HepG2 (cell line): ENCODE results near the gene SERINC5. TPM values are rescaled to one million over a fixed set of nuclear protein-coding genes. Genes with fewer than 3 reads are reported as not detected.

Experiments used
- ATAC-seq: fragments of 200-7000 bp; cut with Tn5 transposase; 3 replicates; pipeline ENCODE4 v1.9.1; 2020; ENCODE audit warnings: mild to moderate bottlenecking, moderate library complexity
- BruUV-seq: library from RNA; stranded (reverse); fragments of 400-500 nt; replicated peaks from 2 replicates; lab custom pipeline; 2021; lab: Mats Ljungman, UMichigan
- CTCF ChIA-PET: fragments of 300-600 bp; formaldehyde crosslinking; extraction: SDS; loops from one replicate; lab custom pipeline; 2021; ENCODE audit warnings: low total read pairs, inconsistent platforms, low intra/inter-chr PET ratio; lab: Yijun Ruan, JAX
- POLR2A ChIA-PET: fragments of 350-600 bp; sonication (Branson Sonifier 250); formaldehyde crosslinking; loops from one replicate; lab custom pipeline; 2020; ENCODE audit warnings: antibody characterized with exemption, inconsistent platforms; lab: Yijun Ruan, JAX
- DNase-seq: peaks from one replicate; pipeline ENCODE4 v3.0.0-alpha.2; 2015; ENCODE audit warnings: low spot score
- FAIRE-seq: peaks from 3 replicates; lab custom pipeline; 2011; peaks lifted over from hg19 to GRCh38; lab: Jason Lieb, UNC
- H2AFZ ChIP-seq: one replicate; pipeline ENCODE4 v1.6.1; 2011; ENCODE audit warnings: low read length, inconsistent platforms
- H3K27ac ChIP-seq: fragments of 300-600 bp; 3 replicates; pipeline ENCODE4 v1.8.0; 2011; ENCODE audit warnings: mixed run types, mild to moderate bottlenecking, mixed read lengths, low read length, inconsistent platforms; ENCODE audit not compliant: insufficient read depth; ENCODE audit errors: extremely low read length
- H3K27me3 ChIP-seq, 2 experiments: fragments of 200-600 bp in 1 of 2; 2 replicates in 1 of 2; 3 replicates in 1 of 2; pipeline versions ENCODE4 v1.6.0 to v1.8.0; 2011; ENCODE audit warnings: low read length in 2 of 2, mild to moderate bottlenecking in 2 of 2, moderate library complexity in 2 of 2, inconsistent platforms in 1 of 2; ENCODE audit not compliant: insufficient read depth in 2 of 2, control insufficient read depth in 1 of 2
- H3K36me3 ChIP-seq, 2 experiments: fragments of 200-600 bp in 1 of 2; replicated peaks in 1 of 2; 2 replicates in 1 of 2; 3 replicates in 1 of 2; pipeline versions ENCODE4 v1.5.1 to v1.8.0; 2011; ENCODE audit warnings: low read length in 2 of 2, inconsistent platforms in 1 of 2; ENCODE audit not compliant: insufficient read depth in 2 of 2, control insufficient read depth in 1 of 2
- H3K4me1 ChIP-seq: 2 replicates; pipeline ENCODE4 v1.5.1; 2012; ENCODE audit warnings: low read length, inconsistent platforms; ENCODE audit not compliant: insufficient read depth
- H3K4me2 ChIP-seq: 2 replicates; pipeline ENCODE4 v1.6.0; 2011; ENCODE audit warnings: low read depth, low read length, inconsistent platforms
- H3K4me3 ChIP-seq, 3 experiments: fragments of 200-600 bp in 1 of 3; sonication (generic), shearing (Covaris generic) in 1 of 3; replicated peaks in 1 of 3; 2 replicates each; pipeline ENCODE4 v1.5.1; 2011 to 2016; ENCODE audit warnings: low read length in 3 of 3, inconsistent platforms in 2 of 3, low read depth in 2 of 3, mild to moderate bottlenecking in 2 of 3, control low read depth in 1 of 3, mixed read lengths in 1 of 3; ENCODE audit not compliant: insufficient read depth in 1 of 3
- H3K79me2 ChIP-seq: one replicate; pipeline ENCODE4 v1.6.1; 2011; ENCODE audit warnings: low read length, inconsistent platforms; ENCODE audit not compliant: insufficient read depth
- H3K9ac ChIP-seq: 2 replicates; pipeline ENCODE4 v1.6.0; 2011; ENCODE audit warnings: mild to moderate bottlenecking, low read depth, low read length, inconsistent platforms; ENCODE audit not compliant: insufficient read depth
- H3K9me3 ChIP-seq: 2 replicates; pipeline ENCODE4 v1.5.1; 2012; ENCODE audit warnings: mild to moderate bottlenecking, low read length
- H4K20me1 ChIP-seq: 2 replicates; pipeline ENCODE4 v1.6.0; 2011; ENCODE audit warnings: inconsistent platforms, mild to moderate bottlenecking, low read length, moderate library complexity; ENCODE audit not compliant: insufficient read depth
- CBFB ChIP-seq: sonication (generic); formaldehyde crosslinking; IDR thresholded peaks from 2 replicates; pipeline ENCODE4 v1.4.0; 2020; ENCODE audit warnings: missing genetic modification reagents
- EEA1 ChIP-seq: sonication (generic); formaldehyde crosslinking; IDR thresholded peaks from 2 replicates; pipeline ENCODE4 v1.5.1; 2020; ENCODE audit warnings: mild to moderate bottlenecking, missing genetic modification reagents, borderline replicate concordance
- FOXK1 ChIP-seq: sonication (generic); formaldehyde crosslinking; IDR thresholded peaks from 2 replicates; pipeline ENCODE4 v1.4.0; 2020; ENCODE audit warnings: low read depth, missing genetic modification reagents, borderline replicate concordance
- HHEX ChIP-seq: IDR thresholded peaks from 2 replicates; pipeline ENCODE4 v1.6.1; 2016; ENCODE audit warnings: control low read depth
- NONO ChIP-seq, 2 experiments: fragments of 450-650 bp in 1 of 2; sonication (generic) in 1 of 2; formaldehyde crosslinking in 1 of 2; IDR thresholded peaks in 1 of 2; conservative IDR thresholded peaks in 1 of 2; 2 replicates each; pipeline versions ENCODE4 v1.6.1 to v1.8.0; 2017 to 2022; ENCODE audit warnings: mild to moderate bottlenecking in 1 of 2, missing genetic modification reagents in 1 of 2, moderate library complexity in 1 of 2
- SKI ChIP-seq: fragments of 450-650 bp; IDR thresholded peaks from one replicate; pipeline ENCODE4 v1.6.1; 2018; ENCODE audit warnings: mild to moderate bottlenecking; ENCODE audit not compliant: partially characterized antibody
- SNAI1 ChIP-seq: sonication (generic); formaldehyde crosslinking; IDR thresholded peaks from 2 replicates; pipeline ENCODE4 v1.5.0; 2020; ENCODE audit warnings: mild to moderate bottlenecking, missing genetic modification reagents, borderline replicate concordance
- SRSF4 ChIP-seq: fragments of 200-400 bp; formaldehyde crosslinking; IDR thresholded peaks from one replicate; pipeline ENCODE4 v1.6.1; 2018; ENCODE audit warnings: mild to moderate bottlenecking, low read depth, low read length, moderate library complexity; ENCODE audit not compliant: poor library complexity, severe bottlenecking
- ZBTB1 ChIP-seq: sonication (generic); formaldehyde crosslinking; IDR thresholded peaks from 2 replicates; pipeline ENCODE4 v1.4.0; 2020; ENCODE audit warnings: missing genetic modification reagents, borderline replicate concordance
- ZFP36L1 ChIP-seq: sonication (generic); formaldehyde crosslinking; IDR thresholded peaks from 2 replicates; pipeline ENCODE4 v1.8.0; 2022; ENCODE audit warnings: mild to moderate bottlenecking, missing genetic modification reagents, moderate library complexity
- ZNF12 ChIP-seq: sonication (generic); formaldehyde crosslinking; IDR thresholded peaks from 2 replicates; pipeline ENCODE4 v1.5.0; 2020; ENCODE audit warnings: missing genetic modification reagents
- ZNF282 ChIP-seq: fragments of 450-650 bp; IDR thresholded peaks from 2 replicates; pipeline ENCODE4 v1.6.1; 2018; ENCODE audit not compliant: partially characterized antibody
- ZNF317 ChIP-seq: sonication (generic); formaldehyde crosslinking; IDR thresholded peaks from 2 replicates; pipeline ENCODE4 v1.5.0; 2020; ENCODE audit warnings: mild to moderate bottlenecking, missing genetic modification reagents
- ZNF350 ChIP-seq: sonication (generic); formaldehyde crosslinking; IDR thresholded peaks from 2 replicates; pipeline ENCODE4 v1.4.0; 2020; ENCODE audit warnings: mild to moderate bottlenecking, low read depth, missing genetic modification reagents, borderline replicate concordance
- ZNF484 ChIP-seq: sonication (generic); formaldehyde crosslinking; IDR thresholded peaks from 2 replicates; pipeline ENCODE4 v1.5.1; 2020; ENCODE audit warnings: mild to moderate bottlenecking, low read depth, missing genetic modification reagents, borderline replicate concordance
- ZNF556 ChIP-seq: sonication (generic); formaldehyde crosslinking; IDR thresholded peaks from 2 replicates; pipeline ENCODE4 v1.4.0; 2020; ENCODE audit warnings: mild to moderate bottlenecking, missing genetic modification reagents, borderline replicate concordance
- WGBS: methylation state at CpG from one replicate; pipeline ENCODE4 v1.1.6; 2017; ENCODE audit warnings: low lambda C conversion rate; 5-methylcytosine and 5-hydroxymethylcytosine counted together
- in situ Hi-C: cut with HindIII; loops from 2 replicates; pipeline ENCODE4 v1.10.0; 2017; ENCODE audit warnings: low pct_unique_long_range_greater_than_20kb; ENCODE audit not compliant: extremely low pct_ligation_motif_present
- intact Hi-C: fragments of 100-400 bp; cut with micrococcal nuclease; formaldehyde crosslinking; loops from one replicate; pipeline ENCODE4 v1.10.0; 2022; ENCODE audit not compliant: unreplicated experiment
- polyA plus RNA-seq, 8 experiments: library from polyadenylated mRNA; depleted of rRNA in 3 of 8; stranded (reverse) in 7 of 8; unstranded in 1 of 8; fragments of >200 nt; fragmentation: Illumina TruSeq in 4 of 8; extraction: Trizol in 4 of 8; gene quantifications; 2 replicates each; pipeline versions ENCODE4 v1.2.1 to v1.2.3, GENCODE V29; 2011 to 2016; ENCODE audit warnings: low read depth in 4 of 8, missing spikeins in 1 of 8, mixed read lengths in 1 of 8; ENCODE audit not compliant: insufficient read depth in 1 of 8
- total RNA-seq, 5 experiments: library from RNA; depleted of rRNA; stranded (reverse); fragments of >200 nt; fragmentation: Illumina TruSeq; extraction: Trizol; gene quantifications; 2 replicates each; pipeline ENCODE4 v1.2.3, GENCODE V29; 2016; ENCODE audit warnings: low read depth in 1 of 5
- TF ChIP-seq, protein P1 (sequence below): sonication (generic); formaldehyde crosslinking; IDR thresholded peaks from 2 replicates; pipeline ENCODE4 v1.4.0; 2020; ENCODE audit warnings: mild to moderate bottlenecking, missing genetic modification reagents
- TF ChIP-seq, protein P2 (sequence below): sonication (generic); formaldehyde crosslinking; conservative IDR thresholded peaks from 2 replicates; pipeline ENCODE4 v1.4.0; 2020; ENCODE audit warnings: missing genetic modification reagents
- TF ChIP-seq, protein P3 (sequence below): sonication (generic); formaldehyde crosslinking; IDR thresholded peaks from 2 replicates; pipeline ENCODE4 v1.5.0; 2020; ENCODE audit warnings: missing genetic modification reagents
- TF ChIP-seq, protein P4 (sequence below): sonication (generic); formaldehyde crosslinking; IDR thresholded peaks from 2 replicates; pipeline ENCODE4 v1.4.0; 2020; ENCODE audit warnings: mild to moderate bottlenecking, missing genetic modification reagents, borderline replicate concordance

SERINC5 gene
- total and polyA plus RNA-seq, 2 of the 13 experiments (the other 11 are each of a cell fraction or from before 2014, with no cell fraction given): 17.3 to 22.8 TPM

DNA sequence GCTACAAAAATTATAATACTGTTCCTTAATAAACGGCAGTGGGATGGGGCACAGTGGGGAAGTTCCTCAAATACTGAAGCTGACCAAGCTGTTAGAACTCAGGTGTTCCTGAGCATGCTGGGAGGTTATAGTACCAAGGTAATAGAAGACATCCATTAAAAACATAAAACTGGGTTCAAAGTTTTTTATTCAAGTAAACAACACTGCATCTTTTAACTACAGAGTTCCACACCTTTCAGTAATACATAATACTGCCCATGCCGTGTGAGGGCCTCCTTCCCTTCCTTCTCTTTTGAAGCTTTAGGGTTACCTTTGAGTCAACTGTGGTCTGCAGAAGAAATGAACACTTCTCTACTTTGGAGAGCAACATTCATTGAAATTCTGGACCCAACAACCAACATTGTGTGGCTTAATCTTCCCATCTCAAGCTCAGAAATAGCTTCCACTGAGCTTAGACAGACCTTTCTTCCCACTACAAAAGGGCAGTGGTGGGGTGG, 43.6 kb downstream of the SERINC5 start:
- no peak overlapping the region for H3K27ac ChIP-seq
- H3K9me3 ChIP-seq: no peaks in the 10 kb centered on the region
- FAIRE-seq (no peak), ATAC-seq (no peak)
- in situ Hi-C loops: no loop called here
- no peak overlapping the region for H3K4me3 ChIP-seq
- no peak overlapping the region for H3K4me2 ChIP-seq
- TF ChIP-seq CBFB (CRISPR knock-in tag) (no peak), FOXK1 (CRISPR knock-in tag) (no peak), ZNF556 (CRISPR knock-in tag) (no peak), SRSF4 (no peak), SNAI1 (no peak), NONO (IDR thresholded peaks at IDR 0.05) (no peak), NONO (CRISPR knock-in tag; conservative IDR thresholded peaks at IDR 0.05) (no peak), ZNF282 (no peak), SKI (no peak), ZNF350 (CRISPR knock-in tag) (no peak), ZNF12 (CRISPR knock-in tag) (no peak), ZNF317 (CRISPR knock-in tag) (no peak), ZFP36L1 (no peak), ZBTB1 (CRISPR knock-in tag) (no peak), HHEX (CRISPR knock-in tag) (no peak), EEA1 (CRISPR knock-in tag) (no peak), ZNF484 (CRISPR knock-in tag) (no peak)
- TF ChIP-seq, protein P1, sequence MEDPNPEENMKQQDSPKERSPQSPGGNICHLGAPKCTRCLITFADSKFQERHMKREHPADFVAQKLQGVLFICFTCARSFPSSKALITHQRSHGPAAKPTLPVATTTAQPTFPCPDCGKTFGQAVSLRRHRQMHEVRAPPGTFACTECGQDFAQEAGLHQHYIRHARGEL: no peak
- TF ChIP-seq, protein P2, sequence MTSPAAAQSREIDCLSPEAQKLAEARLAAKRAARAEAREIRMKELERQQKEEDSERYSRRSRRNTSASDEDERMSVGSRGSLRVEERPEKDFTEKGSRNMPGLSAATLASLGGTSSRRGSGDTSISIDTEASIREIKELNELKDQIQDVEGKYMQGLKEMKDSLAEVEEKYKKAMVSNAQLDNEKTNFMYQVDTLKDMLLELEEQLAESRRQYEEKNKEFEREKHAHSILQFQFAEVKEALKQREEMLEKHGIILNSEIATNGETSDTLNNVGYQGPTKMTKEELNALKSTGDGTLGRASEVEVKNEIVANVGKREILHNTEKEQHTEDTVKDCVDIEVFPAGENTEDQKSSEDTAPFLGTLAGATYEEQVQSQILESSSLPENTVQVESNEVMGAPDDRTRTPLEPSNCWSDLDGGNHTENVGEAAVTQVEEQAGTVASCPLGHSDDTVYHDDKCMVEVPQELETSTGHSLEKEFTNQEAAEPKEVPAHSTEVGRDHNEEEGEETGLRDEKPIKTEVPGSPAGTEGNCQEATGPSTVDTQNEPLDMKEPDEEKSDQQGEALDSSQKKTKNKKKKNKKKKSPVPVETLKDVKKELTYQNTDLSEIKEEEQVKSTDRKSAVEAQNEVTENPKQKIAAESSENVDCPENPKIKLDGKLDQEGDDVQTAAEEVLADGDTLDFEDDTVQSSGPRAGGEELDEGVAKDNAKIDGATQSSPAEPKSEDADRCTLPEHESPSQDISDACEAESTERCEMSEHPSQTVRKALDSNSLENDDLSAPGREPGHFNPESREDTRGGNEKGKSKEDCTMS (CRISPR knock-in tag): no peak
- TF ChIP-seq, protein P3, sequence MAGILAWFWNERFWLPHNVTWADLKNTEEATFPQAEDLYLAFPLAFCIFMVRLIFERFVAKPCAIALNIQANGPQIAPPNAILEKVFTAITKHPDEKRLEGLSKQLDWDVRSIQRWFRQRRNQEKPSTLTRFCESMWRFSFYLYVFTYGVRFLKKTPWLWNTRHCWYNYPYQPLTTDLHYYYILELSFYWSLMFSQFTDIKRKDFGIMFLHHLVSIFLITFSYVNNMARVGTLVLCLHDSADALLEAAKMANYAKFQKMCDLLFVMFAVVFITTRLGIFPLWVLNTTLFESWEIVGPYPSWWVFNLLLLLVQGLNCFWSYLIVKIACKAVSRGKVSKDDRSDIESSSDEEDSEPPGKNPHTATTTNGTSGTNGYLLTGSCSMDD: no peak
- TF ChIP-seq, protein P4, sequence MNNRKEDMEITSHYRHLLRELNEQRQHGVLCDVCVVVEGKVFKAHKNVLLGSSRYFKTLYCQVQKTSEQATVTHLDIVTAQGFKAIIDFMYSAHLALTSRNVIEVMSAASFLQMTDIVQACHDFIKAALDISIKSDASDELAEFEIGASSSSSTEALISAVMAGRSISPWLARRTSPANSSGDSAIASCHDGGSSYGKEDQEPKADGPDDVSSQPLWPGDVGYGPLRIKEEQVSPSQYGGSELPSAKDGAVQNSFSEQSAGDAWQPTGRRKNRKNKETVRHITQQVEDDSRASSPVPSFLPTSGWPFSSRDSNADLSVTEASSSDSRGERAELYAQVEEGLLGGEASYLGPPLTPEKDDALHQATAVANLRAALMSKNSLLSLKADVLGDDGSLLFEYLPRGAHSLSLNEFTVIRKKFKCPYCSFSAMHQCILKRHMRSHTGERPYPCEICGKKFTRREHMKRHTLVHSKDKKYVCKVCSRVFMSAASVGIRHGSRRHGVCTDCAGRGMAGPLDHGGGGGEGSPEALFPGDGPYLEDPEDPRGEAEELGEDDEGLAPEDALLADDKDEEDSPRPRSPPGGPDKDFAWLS (CRISPR knock-in tag): no peak
- TF ChIP-seq, all 625 proteins: peak for 0
- Histone ChIP-seq H2AFZ (no peak overlapping the region), H3K36me3 (no peaks in the 10 kb centered on the region), H4K20me1 (no peaks in the 10 kb centered on the region; the same call in 1 of the 2 replicates), H3K27me3 (no peaks in the 10 kb centered on the region), H3K79me2 (peaks cover 69% of the 10 kb centered on the region), H3K9ac (no peak overlapping the region), H3K4me1 (peaks cover 94% of the 10 kb centered on the region)
- ChIA-PET CTCF (no interaction called here), POLR2A (interaction anchor here (1.1 to 1.5 kb wide), 3 partner anchors 8 to 44 kb away, joined by 3 to 6 read pairs (median 3); partner anchors contain the start of gene SERINC5)
- intact Hi-C loops: no loop called here
- no peak for DNase-seq
- BruUV-seq: no TSS peak
- 93% methylated on average over 2 of the region's 2 CpGs for WGBS
